Spleen (tissue), 7 donors: ENCODE measurements around the gene AFAP1L1.

Source experiments
- POLR2A ChIP-seq, 3 donors: fragments of 450-650 bp; IDR thresholded peaks; one replicate each; pipeline ENCODE4 v1.5.1; 2017; ENCODE audit warnings: antibody characterized with exemption in 3 of 3, mild to moderate bottlenecking in 1 of 3
- POLR2AphosphoS5 ChIP-seq, 3 donors: sonication (generic); formaldehyde crosslinking; IDR thresholded peaks; one replicate each; pipeline ENCODE4 v1.5.1; 2017; ENCODE audit warnings: antibody characterized with exemption in 3 of 3
- TF ChIP-seq, protein P1 (sequence below), 11 experiments: fragments of 200-600 bp in 7 of 11; fragments of 450-650 bp in 4 of 11; sonication (generic) in 4 of 11; IDR thresholded peaks in 8 of 11; conservative IDR thresholded peaks in 3 of 11; 1 replicate in 7 of 11; 2 replicates in 4 of 11; pipeline versions ENCODE4 v1.4.0 to v1.8.0; 2016 to 2021; ENCODE audit warnings: antibody characterized with exemption in 11 of 11, inconsistent platforms in 4 of 11, mild to moderate bottlenecking in 1 of 11
- donor health status: DM: no; HTN: no; CAD: no; lungs with moderate emphysema.
- donor health status: DM: no; HTN: no; CAD: no.
- donor health status: DM: no; HTN: no; CAD: no.

DNA sequence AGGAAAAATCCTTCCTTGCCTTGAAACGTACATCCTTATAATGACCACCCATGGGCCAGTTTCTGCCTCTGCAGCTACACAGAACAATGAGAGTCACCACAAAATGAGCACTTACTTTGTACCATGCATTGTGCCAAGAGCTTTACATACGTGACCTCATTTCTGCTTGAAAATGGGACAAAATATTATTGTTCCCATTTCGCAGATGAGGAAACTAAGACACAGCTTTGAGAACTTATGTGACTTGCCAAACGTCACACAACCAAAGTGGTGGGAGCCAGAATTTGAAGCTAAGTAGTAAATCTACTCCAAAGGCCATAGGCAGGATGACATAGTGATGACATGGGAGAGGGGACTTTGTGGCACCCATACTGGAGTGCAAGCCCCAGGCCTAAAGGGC, 38.8 kb downstream of the AFAP1L1 start:
- TF ChIP-seq, protein P1, sequence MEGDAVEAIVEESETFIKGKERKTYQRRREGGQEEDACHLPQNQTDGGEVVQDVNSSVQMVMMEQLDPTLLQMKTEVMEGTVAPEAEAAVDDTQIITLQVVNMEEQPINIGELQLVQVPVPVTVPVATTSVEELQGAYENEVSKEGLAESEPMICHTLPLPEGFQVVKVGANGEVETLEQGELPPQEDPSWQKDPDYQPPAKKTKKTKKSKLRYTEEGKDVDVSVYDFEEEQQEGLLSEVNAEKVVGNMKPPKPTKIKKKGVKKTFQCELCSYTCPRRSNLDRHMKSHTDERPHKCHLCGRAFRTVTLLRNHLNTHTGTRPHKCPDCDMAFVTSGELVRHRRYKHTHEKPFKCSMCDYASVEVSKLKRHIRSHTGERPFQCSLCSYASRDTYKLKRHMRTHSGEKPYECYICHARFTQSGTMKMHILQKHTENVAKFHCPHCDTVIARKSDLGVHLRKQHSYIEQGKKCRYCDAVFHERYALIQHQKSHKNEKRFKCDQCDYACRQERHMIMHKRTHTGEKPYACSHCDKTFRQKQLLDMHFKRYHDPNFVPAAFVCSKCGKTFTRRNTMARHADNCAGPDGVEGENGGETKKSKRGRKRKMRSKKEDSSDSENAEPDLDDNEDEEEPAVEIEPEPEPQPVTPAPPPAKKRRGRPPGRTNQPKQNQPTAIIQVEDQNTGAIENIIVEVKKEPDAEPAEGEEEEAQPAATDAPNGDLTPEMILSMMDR (IDR thresholded peaks at IDR 0.05 in 8 of 11, conservative IDR thresholded peaks at IDR 0.05 in 3 of 11), result no peak
- TF ChIP-seq POLR2AphosphoS5 (IDR thresholded peaks at IDR 0.05), result no peak
- TF ChIP-seq POLR2A (IDR thresholded peaks at IDR 0.05), result no peak
